ENCODE data around the gene RABL6. TPM values are rescaled to one million over a fixed set of nuclear protein-coding genes. Genes with fewer than 3 reads are reported as not detected.
A peak's percentile ranks its signal among the peaks of the same experiment; 100 is the strongest.
"Not testable (repeated sequence)": the region's sequence is repeated elsewhere in the genome, so short reads cannot be mapped to it uniquely, and the experiment has no call there.

RABL6 gene
- total RNA-seq, 2 donors from 2014 or later, result 48.4 to 61.7 TPM

GRCh38 chr9:136787690-136788400, 19.9 kb upstream of the RABL6 start:
- Histone ChIP-seq H3K27me3 (no peaks in the 10 kb centered on the region), H3K36me3 (no peaks in the 10 kb centered on the region), H3K4me1 (peaks cover 0 to 46% of the 10 kb centered on the region in 2 donors), H3K27ac (peak overlapping the region in 1 of 2 donors; percentile 97), H3K9me3 (no peaks in the 10 kb centered on the region), H3K4me3 (no peak overlapping the region)
- peak; percentile 87 to 92 for TF ChIP-seq CTCF (IDR thresholded peaks at IDR 0.05)
- DNase-seq (ENCODE audit: low spot score), result peak; percentile 70

GRCh38 chr9:136788644-136789522, 18.9 kb upstream of the RABL6 start:
- not testable (repeated sequence) for H3K27me3 ChIP-seq; DNase-seq (ENCODE audit: low spot score); H3K4me3 ChIP-seq; H3K36me3 ChIP-seq; H3K9me3 ChIP-seq
- H3K27ac ChIP-seq, result peak overlapping the region; percentile 97 to 98
- H3K4me1 ChIP-seq, result peaks cover 0 to 47% of the 10 kb centered on the region in 2 donors

- no peak for TF ChIP-seq CTCF (IDR thresholded peaks at IDR 0.05)
- H3K9me3 ChIP-seq, result no peaks in the 10 kb centered on the region
- no peak for DNase-seq (ENCODE audit: low spot score)
- no peaks in the 10 kb centered on the region for H3K36me3 ChIP-seq
- no peaks in the 10 kb centered on the region for H3K27me3 ChIP-seq
- H3K4me3 ChIP-seq, result no peak overlapping the region
- H3K4me1 ChIP-seq, result peaks cover 0 to 47% of the 10 kb centered on the region in 2 donors
- peak overlapping the region; percentile 97 to 98 for H3K27ac ChIP-seq
Measured at GRCh38 chr9:136789523-136789937, 18.2 kb upstream of the RABL6 start.

GRCh38 chr9:136790640-136791515, 16.9 kb upstream of the RABL6 start, which contains the start of gene TMEM141:
Gene TMEM141 (plus strand): TSS chr9:136791344. CDS start chr9:136791371, 27 bp downstream.
- H3K4me3 ChIP-seq, result peak within 1 kb of the TSS; percentile 70 to 85
- H3K27me3 ChIP-seq, result no peaks in the 10 kb centered on the region
- no peak for TF ChIP-seq CTCF (IDR thresholded peaks at IDR 0.05)
- H3K4me1 ChIP-seq, result peaks cover 0 to 54% of the 10 kb centered on the region in 2 donors
- no peaks in the 10 kb centered on the region for H3K36me3 ChIP-seq
- peak; percentile 99 for DNase-seq (ENCODE audit: low spot score)
- peak within 1 kb of the TSS; percentile 97 to 98 for H3K27ac ChIP-seq
- H3K9me3 ChIP-seq, result no peaks in the 10 kb centered on the region

- DNase-seq (ENCODE audit: low spot score), result no peak
- Histone ChIP-seq H3K9me3 (no peaks in the 10 kb centered on the region), H3K4me1 (peaks cover 0 to 62% of the 10 kb centered on the region in 2 donors), H3K27ac (peak overlapping the region; percentile 97 to 98), H3K27me3 (no peaks in the 10 kb centered on the region), H3K4me3 (peak overlapping the region; percentile 70 to 85), H3K36me3 (no peaks in the 10 kb centered on the region)
- peak; percentile 93 to 95 for TF ChIP-seq CTCF (IDR thresholded peaks at IDR 0.05)
Measured at GRCh38 chr9:136791516-136792276, 16.1 kb upstream of the RABL6 start.

Measured in right atrium auricular region (tissue), 2 donors.